Right lung (tissue), 5 donors: ENCODE measurements around the gene OXCT1. TPM values are rescaled to one million over a fixed set of nuclear protein-coding genes. Genes with fewer than 3 reads are reported as not detected.
"Not testable (repeated sequence)": the region's sequence is repeated elsewhere in the genome, so short reads cannot be mapped to it uniquely, and the experiment has no call there.

Experiments used
- DNase-seq, 2 donors: peaks; one replicate each; pipeline ENCODE4 v3.0.0-alpha.2; 2013
- polyA plus RNA-seq, 5 donors: library from polyadenylated mRNA; unstranded; fragments of 120-200 nt; gene quantifications; one replicate each; pipeline versions ENCODE4 v1.2.1 to v1.2.3, GENCODE V29; 2013; ENCODE audit warnings: inconsistent platforms in 1 of 5, low replicate concordance in 1 of 5; ENCODE audit not compliant: insufficient read length in 5 of 5, insufficient read depth in 1 of 5

Gene OXCT1
- polyA plus RNA-seq, 5 donors: 18.0 to 31.1 (median 23.2) TPM

DNA sequence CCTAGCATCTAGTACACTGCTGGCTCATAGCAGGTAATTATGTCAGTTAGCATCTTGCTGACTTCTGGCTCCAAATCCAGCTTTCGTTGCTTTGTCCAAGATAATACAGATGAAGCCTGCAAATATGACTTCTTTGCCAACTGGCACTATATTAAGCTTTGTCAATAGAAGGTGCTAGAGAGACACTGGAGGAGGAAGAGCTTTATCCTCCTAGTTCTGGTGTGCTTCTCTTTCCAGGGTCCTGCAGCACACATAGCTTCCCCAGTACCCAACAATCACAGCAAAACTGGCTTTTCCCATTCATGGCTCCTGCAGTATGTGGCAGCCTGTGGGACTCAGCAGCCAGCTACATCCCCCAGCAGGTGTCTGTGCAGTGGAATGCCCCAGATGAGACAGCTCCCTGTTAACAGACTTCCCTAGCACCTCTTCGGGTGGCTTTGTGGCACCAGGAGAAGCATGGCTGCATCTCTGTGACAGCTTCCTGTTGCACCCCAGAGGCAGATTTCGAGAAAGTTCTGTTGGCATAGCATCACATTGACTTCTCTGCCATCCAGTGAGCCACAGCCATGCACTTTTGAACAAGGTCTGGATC, 147.8 kb downstream of the OXCT1 start:
- no peak for DNase-seq

DNA sequence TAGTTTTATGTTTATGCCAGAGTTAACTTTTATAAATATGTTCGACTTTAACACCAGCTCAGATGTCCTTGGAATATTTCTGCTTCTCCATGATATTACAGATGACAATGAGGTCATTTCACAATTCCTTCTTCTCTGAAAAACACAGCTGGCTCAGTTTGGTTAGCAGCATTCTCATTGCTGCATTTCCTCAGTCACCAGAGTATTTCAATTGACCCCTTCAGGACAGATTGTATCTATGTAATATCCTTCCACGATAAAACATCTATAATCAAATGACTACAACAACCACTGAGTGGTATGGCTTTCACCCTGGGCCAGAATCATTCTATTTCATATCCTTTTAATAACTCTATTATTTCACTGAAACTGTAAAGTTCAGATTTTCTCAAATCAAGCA, 148.7 kb downstream of the OXCT1 start:
- no peak for DNase-seq

DNA sequence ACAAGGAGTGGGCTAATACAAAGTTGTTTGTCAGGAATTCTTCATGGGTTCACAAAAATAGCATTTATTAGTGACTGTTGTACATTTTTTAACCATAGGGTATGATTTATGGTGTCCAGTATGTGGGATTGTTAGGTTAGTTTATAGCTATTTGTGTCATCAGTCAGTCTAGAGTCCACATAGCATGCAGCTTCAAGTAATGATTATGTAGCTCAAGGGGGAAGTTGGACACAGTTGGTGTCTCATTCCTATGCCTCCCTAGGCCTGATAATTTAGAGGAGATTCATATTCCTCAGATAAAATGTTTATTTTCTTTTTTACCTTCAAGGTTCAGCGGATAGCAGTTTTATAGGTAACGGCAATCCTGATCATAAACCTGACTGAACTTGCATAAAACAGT, 153.8 kb downstream of the OXCT1 start:
- no peak for DNase-seq

DNA sequence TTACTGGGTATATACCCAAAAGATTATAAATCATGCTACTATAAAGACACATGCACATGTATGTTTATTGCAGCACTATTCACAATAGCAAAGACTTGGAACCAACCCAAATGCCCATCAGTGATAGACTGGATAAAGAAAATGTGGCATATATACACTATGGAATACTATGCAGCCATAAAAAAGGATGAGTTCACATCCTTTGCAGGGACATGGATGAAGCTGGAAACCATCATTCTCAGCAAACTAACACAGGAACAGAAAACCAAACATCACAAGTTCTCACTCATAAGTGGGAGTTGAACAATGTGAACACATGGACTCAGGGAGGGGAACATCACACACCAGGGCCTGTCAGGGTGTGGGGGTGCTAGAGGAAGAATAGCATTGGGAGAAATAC, 155.8 kb downstream of the OXCT1 start:
- not testable (repeated sequence) for DNase-seq

DNA sequence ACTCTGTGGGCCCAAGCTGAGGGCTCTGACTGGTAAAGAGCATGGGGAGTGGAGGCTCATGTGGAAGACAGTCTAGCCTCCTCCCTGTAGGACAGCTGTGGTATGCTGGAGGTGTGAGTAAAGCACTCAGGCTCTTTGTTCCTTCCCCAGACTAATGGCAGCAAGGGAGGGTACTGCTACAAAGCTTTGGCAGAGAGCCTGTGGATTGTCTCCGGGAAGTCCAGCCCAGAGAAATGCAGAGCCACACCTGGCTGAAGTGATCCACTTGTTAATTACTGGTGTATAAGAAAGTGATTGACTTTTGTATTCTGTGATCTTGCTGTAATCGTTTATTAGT, 161.7 kb downstream of the OXCT1 start:
- no peak for DNase-seq

DNA sequence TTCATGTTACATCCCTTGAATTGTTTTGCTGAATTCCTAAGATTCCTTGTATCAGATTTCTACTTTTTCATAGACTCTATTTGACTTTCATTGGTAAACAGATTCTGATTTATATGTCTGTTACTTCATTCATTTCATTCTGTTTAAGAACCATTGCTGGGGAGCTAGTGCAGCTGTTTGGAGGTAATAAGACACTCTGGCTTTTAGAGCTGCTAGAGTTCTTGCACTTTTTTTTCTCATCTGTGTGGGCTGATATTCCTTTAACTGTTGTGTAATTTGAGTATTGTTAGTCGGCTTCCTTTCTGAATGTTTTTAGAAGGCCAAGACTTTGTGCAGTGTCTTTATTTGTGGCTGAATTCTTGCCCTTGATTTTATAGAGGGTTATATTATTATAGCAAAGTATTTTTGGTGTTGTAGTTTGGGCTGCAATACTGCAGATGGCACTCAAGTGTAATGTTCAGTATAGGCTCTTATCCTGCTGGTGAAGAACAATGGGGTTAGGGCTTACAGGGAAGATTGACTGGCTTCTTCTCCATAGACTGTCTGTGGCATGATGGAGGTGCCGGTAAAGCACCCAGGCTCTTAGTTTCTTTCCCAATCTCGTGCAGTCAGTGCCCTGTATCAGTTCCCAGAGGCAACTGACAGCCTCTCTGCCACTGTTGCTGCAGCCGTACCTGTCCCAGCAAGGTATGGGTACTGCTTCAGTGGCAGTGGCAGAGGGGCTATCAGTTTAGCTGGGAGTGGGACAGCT, 162.2 kb downstream of the OXCT1 start:
- no peak for DNase-seq

DNA sequence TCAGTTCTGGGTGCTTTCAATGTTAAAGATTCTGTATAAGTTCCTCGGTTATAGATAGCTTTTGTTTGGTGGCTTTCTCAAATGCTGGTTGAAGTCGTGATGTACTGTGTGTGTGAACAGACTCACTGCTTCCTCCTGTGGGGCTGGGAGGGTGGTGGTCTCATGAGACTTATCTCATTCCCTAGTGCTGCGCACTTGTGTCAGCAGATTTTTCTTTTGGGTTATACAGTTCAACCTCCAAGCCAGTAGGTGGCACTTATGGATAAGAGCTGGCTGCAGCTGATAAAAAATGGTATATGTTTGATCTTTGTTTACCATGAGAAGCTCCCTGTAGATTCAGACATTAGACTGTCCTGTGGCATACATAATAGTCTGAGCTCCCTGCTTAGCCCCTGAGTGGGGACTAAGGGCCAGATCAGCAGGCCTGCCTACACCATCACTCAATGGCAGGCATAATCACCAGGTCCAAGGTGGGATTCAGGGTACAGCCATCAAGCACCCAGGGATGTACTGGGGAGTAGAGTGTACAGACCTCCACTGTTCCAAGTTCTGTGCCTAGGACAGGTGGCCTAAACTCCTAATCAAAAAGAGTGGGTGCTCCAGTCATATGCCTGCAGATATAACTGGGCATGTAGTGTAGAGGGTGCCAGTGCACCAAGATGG, 174.2 kb downstream of the OXCT1 start:
- DNase-seq: no peak

DNA sequence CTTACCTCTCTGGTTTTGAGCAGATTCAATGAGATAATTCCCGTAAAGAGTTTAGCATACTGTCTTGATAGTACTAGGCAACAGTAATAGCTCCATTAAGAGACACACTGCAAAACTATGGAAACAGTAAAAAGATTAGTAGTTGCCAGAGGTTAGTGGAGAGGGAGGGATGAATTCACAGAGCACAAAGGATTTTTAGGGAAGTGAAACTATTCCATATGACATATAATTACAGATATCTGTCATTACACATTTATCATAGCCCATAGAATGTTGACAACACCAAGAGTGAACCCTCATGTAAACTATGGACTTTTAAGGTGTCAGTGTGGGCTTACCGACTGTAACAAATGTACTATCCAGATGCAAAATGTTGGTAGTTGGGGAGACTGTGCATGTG, 183.5 kb downstream of the OXCT1 start:
- no peak for DNase-seq

DNA sequence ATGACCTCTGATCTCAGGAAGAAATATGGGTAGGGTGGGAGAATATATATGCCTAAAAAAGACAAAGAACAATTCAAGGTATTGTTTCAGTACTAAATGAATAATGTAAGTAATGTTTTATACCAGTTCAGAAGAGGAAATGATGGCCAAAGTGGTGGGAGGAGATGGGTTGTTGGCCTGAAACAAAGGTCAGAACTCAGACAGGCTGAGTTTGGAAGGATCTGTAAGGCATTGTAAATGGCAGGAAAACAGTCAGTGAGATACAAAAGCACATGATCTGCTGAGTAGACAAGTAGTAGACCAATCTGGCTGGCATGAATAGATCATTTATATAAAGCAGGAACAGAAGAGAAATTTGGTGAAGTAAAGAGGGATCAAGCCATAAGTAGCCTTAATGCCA, 184.0 kb downstream of the OXCT1 start:
- no peak for DNase-seq

DNA sequence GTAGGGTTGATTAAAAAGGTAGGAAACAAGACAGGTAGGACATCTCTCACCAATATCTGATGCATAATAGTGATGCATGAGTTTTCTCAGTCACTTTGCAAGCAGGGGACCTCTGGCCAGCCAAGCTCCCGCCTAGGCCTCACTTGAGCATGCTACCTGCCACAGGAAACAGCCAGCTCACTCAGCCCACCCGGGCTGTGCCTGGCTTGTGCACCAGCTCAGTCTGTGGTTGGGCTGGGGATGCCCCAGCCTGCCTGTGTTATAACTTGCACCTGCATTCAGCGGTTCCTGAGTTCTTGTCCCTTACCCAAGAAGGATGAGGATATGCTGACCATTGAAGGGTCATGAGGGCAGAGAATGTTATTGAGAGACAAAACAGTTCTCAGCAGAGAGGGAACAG, 187.0 kb downstream of the OXCT1 start:
- no peak for DNase-seq

DNA sequence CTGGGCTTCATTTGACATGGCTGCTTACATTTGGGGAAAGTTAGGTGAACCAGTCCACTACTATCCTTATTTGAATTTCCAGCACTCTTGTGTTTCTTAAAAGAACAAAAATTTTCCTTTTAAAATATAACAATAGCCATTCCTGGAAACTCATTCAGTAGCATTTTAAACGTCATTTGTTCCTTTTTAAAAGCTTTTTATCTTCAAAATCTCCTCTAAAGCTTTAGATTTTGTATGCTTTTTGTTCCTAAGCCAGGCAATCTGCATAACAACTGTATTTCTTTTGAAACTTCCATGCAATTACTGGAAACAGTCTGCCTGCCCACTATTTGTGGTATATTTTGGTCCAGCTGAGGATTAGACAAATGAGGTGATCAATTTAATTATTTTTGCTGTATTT, 187.6 kb downstream of the OXCT1 start:
- DNase-seq: no peak

DNA sequence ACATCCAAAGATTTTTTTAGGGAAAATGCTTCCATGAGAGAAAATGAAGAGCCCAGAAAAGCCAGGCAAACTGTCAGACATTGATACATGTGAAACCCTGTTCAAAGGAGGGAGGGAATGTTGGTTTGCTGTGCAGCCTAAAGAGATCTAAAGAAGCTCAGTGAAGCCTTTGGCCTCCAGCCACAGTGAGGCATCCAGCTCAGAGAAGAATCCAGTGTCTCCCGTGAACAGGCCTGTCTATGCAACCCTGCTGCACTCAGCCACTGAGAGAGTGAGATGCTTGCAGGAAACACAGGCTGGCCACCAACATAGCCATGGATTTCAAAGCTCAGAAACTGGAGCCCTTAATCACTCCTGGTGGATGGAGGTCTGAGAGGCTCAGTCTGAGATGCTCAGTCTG, 188.4 kb downstream of the OXCT1 start:
- DNase-seq: no peak

Other genes with a start within 250 kb of the OXCT1 start
- 10 to 100 TPM; 18.0 to 34.4 (median 26.7) TPM for gene RIMOC1, start 33.9 kb upstream of the OXCT1 start, polyA plus RNA-seq
- 10 to 100 TPM; 14.8 to 23.0 (median 18.7) TPM for gene FBXO4, start 54.9 kb upstream of the OXCT1 start, polyA plus RNA-seq